GM15510 (cell line): ENCODE results near the gene COCH.
A peak's percentile ranks its signal among the peaks of the same experiment; 100 is the strongest.

Experiments used
- POLR2A ChIP-seq: IDR thresholded peaks from 3 replicates; pipeline ENCODE4 v1.6.1; 2011; ENCODE audit warnings: borderline replicate concordance; ENCODE audit not compliant: insufficient read length; ENCODE audit errors: extremely low read depth

The COCH gene

DNA sequence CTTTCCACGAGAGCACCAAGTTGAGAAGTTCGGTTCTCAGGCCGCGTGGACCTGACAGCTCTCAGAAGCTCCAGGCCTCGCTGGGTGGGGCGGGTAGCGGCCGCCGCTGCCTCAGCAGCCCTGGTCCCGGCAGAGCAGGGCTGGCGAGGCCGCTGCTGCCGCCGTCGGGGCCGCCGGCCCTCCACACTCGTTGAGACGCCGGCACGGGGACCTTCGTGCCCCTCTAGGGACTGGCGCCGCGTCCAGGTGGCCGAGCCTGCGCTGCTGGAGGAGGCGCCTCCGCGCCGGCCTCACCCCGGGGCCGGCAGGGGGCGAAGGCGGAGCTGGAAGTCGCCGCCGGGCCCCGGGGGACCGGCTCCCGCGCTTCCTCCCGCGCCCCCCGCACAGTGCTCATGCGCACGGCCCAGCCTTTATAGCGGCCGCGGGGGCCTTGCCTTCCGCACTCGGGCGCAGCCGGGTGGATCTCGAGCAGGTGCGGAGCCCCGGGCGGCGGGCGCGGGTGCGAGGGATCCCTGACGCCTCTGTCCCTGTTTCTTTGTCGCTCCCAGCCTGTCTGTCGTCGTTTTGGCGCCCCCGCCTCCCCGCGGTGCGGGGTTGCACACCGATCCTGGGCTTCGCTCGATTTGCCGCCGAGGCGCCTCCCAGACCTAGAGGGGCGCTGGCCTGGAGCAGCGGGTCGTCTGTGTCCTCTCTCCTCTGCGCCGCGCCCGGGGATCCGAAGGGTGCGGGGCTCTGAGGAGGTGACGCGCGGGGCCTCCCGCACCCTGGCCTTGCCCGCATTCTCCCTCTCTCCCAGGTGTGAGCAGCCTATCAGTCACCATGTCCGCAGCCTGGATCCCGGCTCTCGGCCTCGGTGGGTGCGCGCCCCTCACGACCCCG, at the start of gene COCH:
COCH (plus strand) TSS at position 440 of the 879 bp plus-strand sequence; CDS start at position 820, 380 bp downstream.
- TF ChIP-seq POLR2A: peak; percentile 50

DNA sequence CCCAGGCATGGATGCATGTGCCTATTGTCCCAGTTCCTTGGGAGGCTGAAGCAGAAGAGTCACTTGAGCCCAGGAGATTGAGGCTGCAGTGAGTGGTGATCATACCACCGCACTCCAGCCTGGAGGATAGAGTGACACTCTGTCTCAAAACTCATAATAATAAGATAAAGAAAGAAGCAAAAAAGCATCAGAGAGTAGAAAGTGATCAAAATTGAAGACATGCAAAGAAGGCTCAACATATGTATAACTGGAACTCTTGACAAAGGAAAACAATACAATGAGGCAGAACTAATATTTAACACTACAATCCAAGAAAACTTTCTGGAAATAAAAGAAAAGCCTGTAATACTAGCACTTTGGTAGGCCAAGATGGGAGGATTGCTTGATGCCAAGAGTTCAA, 48.3 kb upstream of the COCH start:
- no peak for TF ChIP-seq POLR2A

DNA sequence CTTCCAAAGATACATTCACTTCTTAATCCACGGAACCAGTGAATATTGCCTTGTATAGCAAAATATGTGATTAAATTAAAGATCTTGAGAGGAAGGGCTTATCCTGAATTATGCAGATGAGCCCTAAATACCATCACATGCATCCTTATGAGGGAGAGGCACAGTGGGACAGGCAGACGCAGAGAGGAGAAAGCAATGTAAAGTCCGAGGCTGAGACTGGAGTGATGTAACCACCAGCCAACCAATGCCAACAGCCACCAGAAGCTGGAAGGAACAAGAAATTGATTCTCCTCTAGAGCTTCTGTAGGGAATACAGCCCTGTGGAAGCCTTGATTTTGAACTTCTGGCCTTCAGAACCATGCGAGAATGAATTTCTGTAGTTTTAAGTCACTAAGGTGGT, 44.5 kb upstream of the COCH start:
- TF ChIP-seq POLR2A: no peak

- no peak for TF ChIP-seq POLR2A
Measured at GRCh38 chr14:30834353-30834752, 40.0 kb upstream of the COCH start.

DNA sequence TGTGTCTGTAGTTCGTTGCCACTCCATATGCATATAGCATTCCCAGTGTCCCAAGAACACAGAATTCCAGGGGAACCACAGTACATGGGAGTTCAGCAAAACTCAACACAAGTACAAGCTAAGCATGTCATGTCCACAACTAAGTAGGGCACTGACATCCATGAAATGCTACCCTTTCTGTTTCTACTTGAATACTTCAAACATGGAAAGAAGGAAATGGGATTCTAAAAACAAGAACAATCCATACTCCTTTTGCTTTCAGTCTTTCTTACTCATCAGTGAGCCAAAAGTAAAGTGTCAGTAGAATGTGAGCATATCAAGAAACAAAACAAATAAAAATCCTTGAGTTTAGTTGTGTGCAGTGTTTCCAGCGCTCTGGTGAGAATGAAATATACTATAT, 36.0 kb upstream of the COCH start:
- TF ChIP-seq POLR2A: no peak

DNA sequence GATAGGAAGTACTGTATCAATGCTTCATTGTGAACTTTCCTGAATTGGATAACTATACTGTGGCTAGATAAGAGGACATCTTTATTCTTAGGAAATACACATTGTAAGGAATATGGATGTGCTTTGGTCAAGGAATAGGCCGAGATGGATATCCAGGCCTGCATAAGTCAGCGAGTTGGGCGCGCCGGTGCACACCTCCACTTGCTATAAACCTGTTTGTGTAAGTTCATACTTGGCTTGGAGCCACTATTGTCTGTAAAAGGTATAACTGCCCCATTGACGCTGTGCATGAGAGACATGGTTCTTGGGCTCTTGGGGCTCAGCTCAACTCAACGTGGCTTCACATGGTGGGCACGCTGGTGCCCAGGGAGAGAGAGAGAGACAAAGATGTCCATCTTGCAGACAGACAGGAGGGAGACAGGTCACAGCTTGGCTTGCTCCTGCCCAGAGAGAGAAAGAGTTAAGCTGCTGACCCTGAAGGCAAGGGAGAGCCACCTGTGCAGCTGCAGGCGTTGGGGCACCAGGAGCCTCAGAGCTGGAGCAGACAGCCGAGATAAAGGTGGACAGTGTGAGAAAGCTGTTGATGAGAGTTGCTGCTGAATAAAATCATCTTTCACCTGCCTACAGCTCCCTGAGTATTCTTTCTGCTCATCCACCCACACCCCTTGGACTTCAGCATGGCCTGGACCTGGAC, 34.1 kb upstream of the COCH start:
- no peak for TF ChIP-seq POLR2A

DNA sequence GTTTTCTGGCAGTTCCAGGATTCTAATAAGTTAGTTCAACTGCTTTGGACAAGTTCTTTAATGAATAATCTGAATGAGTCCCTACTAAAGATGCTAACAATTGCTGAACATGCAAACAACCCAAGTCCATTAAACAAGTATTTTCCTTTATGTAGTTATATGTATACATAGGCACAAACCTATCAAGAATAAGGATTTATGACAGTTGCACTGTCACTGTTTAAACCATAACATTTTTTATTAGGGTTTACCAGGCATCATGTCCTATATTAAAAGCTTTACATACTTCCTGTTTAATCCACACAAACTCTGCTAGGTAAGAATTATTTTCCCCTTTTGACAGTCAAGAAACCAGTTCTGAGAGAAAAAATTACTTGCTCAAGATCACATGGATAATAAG, 31.9 kb upstream of the COCH start:
- TF ChIP-seq POLR2A: no peak

GRCh38 chr14:30848449-30849240, 25.7 kb upstream of the COCH start:
- TF ChIP-seq POLR2A: no peak

GRCh38 chr14:30849354-30849753, 25.0 kb upstream of the COCH start:
- TF ChIP-seq POLR2A: no peak

- TF ChIP-seq POLR2A: no peak
Measured at GRCh38 chr14:30849983-30850382, 24.4 kb upstream of the COCH start.

DNA sequence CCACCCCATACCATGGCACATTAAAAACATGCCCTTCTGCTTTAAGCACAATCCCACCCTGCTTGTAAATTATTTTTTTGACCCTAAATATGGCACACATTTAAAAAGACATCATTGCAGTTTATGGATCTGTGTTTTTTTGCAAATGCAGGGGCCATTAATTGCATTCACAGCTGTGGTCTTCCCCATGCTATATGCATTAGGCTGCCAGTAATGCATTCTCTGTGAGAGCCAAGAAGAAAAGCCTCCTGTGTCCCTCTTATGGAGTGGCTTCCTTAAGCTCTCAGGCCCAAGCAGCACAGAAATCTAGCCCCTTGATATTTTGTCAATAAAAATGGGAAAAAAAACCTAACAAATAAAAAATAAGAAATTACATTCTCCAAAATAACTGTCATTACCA, 20.4 kb upstream of the COCH start:
- TF ChIP-seq POLR2A: no peak

GRCh38 chr14:30854492-30854891, 19.9 kb upstream of the COCH start:
- TF ChIP-seq POLR2A: no peak

DNA sequence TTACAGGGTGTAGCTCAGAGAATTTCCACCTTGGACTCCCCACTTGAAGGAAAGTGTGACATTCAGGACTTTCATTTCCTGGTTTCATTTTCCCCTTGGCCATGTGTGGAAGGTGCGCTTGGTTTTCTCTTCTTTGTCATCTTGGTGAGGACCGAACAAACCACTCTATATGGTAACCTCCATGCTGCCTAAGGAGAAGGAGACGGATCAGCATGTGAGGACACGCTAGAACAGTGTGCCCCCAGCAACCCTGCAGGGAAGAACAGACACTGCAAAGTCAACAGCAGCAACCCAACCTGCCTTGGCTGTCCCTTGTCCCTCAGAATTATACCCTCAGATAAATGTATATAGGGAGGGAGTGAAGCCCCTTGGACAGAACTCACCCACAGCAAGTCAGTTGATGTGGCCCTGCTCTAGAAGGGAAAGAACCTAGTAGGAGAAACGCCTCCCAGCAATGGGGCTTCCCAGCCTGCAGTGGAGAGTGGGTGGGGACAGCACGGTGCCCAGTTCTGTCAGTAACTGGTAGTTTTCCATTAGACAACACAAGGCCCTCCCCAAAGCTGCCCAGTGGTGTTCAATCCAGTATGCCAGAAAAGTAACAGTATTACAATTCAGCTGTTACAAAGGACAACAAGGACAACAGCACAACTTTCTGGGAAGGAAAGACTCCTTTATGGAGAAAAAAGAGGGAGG, 18.9 kb upstream of the COCH start:
- no peak for TF ChIP-seq POLR2A

DNA sequence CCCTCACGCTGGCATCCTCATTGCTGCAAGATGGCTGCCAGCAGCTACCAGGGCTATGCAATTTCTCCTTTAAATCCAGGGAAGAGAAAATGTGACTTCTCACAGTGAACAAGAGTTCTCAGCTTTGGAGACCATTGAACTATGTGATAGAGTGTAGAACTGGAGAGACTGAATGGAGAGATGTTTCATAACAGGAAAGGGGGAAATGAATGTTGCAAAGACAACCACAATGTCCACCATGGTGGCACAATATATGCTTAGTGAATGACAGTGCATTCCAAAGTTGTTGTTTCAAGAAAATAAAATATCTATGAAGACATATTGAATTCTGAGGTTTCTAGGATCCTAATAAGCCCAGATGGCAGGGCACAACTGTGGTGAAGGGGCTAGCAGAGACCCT, 13.2 kb upstream of the COCH start:
- no peak for TF ChIP-seq POLR2A

DNA sequence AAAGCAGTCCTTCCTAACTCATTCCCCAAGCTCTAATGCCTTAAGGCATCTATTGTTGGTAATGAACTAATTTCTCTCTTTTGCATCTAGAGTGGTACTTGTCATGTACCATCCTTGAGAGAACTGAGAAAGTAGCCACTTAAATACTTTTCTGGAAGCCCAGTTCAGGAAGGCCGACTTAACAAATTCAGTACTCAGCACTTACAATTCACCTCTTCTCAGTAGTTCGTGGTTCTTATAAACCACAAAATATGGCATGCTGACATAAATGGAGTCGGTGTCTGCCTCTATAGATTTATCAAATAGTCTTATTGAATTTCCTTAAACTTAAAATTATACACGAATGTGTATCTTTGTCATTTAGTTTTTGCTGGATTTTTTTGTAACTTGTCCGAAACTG, 9.4 kb upstream of the COCH start:
- no peak for TF ChIP-seq POLR2A

DNA sequence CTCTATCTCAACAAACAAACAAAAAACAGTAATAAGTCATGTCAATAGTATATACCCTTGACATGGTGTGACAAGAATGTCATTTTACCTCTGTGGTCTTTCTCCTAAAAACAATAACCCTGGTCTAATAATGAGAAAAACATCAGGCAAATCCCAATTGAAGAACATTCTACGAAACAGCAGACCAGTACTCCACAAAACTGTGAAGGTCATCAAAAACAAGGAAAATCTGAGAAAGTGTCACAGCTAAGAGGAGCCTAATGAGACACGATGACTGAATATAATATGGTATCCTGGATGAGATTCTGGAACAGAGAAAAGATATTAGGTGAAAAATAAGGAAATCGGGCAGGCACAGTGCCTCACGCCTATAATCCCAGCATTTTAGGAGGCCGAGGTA, 5.6 kb upstream of the COCH start:
- TF ChIP-seq POLR2A: no peak
